GM23338 (cell line): Measurements from ENCODE around the gene PIP5K1C. TPM values are rescaled to one million over a fixed set of nuclear protein-coding genes. Genes with fewer than 3 reads are reported as not detected.

Experiments
- ATAC-seq: fragments of 200-7000 bp; cut with Tn5 transposase; 3 replicates; pipeline ENCODE4 v1.9.1; 2020
- DNase-seq: peaks from one replicate; pipeline ENCODE4 v3.0.0-alpha.2; 2015; ENCODE audit warnings: low spot score
- H2AFZ ChIP-seq: fragments of 200-600 bp; sonication (generic); 2 replicates; pipeline ENCODE4 v1.8.0; 2016; ENCODE audit warnings: antibody characterized with exemption, mild to moderate bottlenecking, moderate library complexity
- H3F3A ChIP-seq: fragments of 200-600 bp; sonication (generic); replicated peaks from 2 replicates; pipeline ENCODE4 v1.8.0; 2017; ENCODE audit warnings: antibody characterized with exemption, mixed run types, low read depth
- H3K27ac ChIP-seq: fragments of 200-600 bp; sonication (generic); 2 replicates; pipeline ENCODE4 v1.6.1; 2016; ENCODE audit warnings: low read depth
- H3K27me3 ChIP-seq: fragments of 200-600 bp; sonication (generic); 2 replicates; pipeline ENCODE4 v1.8.0; 2016; ENCODE audit warnings: mild to moderate bottlenecking, mixed run types, moderate library complexity; ENCODE audit not compliant: insufficient read depth
- H3K36me3 ChIP-seq: fragments of 200-600 bp; sonication (generic); 2 replicates; pipeline ENCODE4 v1.8.0; 2016; ENCODE audit warnings: mild to moderate bottlenecking; ENCODE audit not compliant: insufficient read depth
- H3K4me1 ChIP-seq: fragments of 200-600 bp; sonication (generic); 2 replicates; pipeline ENCODE4 v1.8.0; 2016; ENCODE audit warnings: mild to moderate bottlenecking, moderate library complexity; ENCODE audit not compliant: insufficient read depth
- H3K4me2 ChIP-seq: fragments of 200-600 bp; sonication (generic); 2 replicates; pipeline ENCODE4 v1.7.1; 2017; ENCODE audit warnings: mixed run types
- H3K4me3 ChIP-seq: fragments of 200-600 bp; sonication (generic); 2 replicates; pipeline ENCODE4 v1.6.1; 2016; ENCODE audit warnings: mixed run types
- H3K79me2 ChIP-seq: fragments of 200-600 bp; sonication (generic); replicated peaks from 2 replicates; pipeline ENCODE4 v1.8.0; 2017; ENCODE audit warnings: mild to moderate bottlenecking; ENCODE audit not compliant: insufficient read depth
- H3K9me2 ChIP-seq: fragments of 200-600 bp; sonication (generic); 2 replicates; pipeline ENCODE4 v1.8.0; 2017; ENCODE audit not compliant: insufficient read depth
- H4K20me1 ChIP-seq: fragments of 200-600 bp; sonication (generic); replicated peaks from 2 replicates; pipeline ENCODE4 v1.8.0; 2017; ENCODE audit warnings: mild to moderate bottlenecking; ENCODE audit not compliant: insufficient read depth
- H3K27ac Mint-ChIP-seq: 2 replicates; pipeline ENCODE4 v1.8.0; 2020; ENCODE audit warnings: inconsistent platforms, mild to moderate bottlenecking, moderate library complexity, mixed read lengths
- H3K27me3 Mint-ChIP-seq: 3 replicates; pipeline ENCODE4 v1.8.0; 2022; ENCODE audit warnings: low read depth, mild to moderate bottlenecking, moderate library complexity, mixed read lengths, inconsistent platforms; ENCODE audit not compliant: insufficient read depth, poor library complexity
- H3K36me3 Mint-ChIP-seq: 3 replicates; pipeline ENCODE4 v1.8.0; 2021; ENCODE audit warnings: low read depth, mild to moderate bottlenecking, inconsistent platforms, moderate library complexity, mixed read lengths
- H3K4me1 Mint-ChIP-seq: 3 replicates; pipeline ENCODE4 v1.8.0; 2020; ENCODE audit warnings: mild to moderate bottlenecking, inconsistent platforms, mixed read lengths
- H3K4me3 Mint-ChIP-seq: 3 replicates; pipeline ENCODE4 v1.8.0; 2021; ENCODE audit warnings: moderate library complexity, mild to moderate bottlenecking, inconsistent platforms, mixed read lengths
- H3K9me3 Mint-ChIP-seq: 3 replicates; pipeline ENCODE4 v1.8.0; 2020; ENCODE audit warnings: moderate library complexity, mild to moderate bottlenecking, inconsistent platforms, mixed read lengths
- CREB1 ChIP-seq: fragments of 250-450 bp; sonication (Bioruptor Pico); IDR thresholded peaks from 2 replicates; pipeline ENCODE4 v1.5.0; 2020; ENCODE audit warnings: low read depth, mild to moderate bottlenecking, moderate library complexity
- CTCF ChIP-seq, 2 experiments: fragments of 200-600 bp in 1 of 2; sonication (generic) in 1 of 2; conservative IDR thresholded peaks; 2 replicates each; pipeline versions ENCODE4 v1.5.1 to v1.6.1; 2016 to 2017; ENCODE audit warnings: antibody characterized with exemption in 2 of 2, low read depth in 2 of 2, mild to moderate bottlenecking in 2 of 2, moderate library complexity in 1 of 2
- ETS1 ChIP-seq: IDR thresholded peaks from 2 replicates; pipeline ENCODE4 v1.6.1; 2016; ENCODE audit warnings: antibody characterized with exemption
- EZH2 ChIP-seq: fragments of 200-600 bp; sonication (generic); IDR thresholded peaks from one replicate; pipeline ENCODE4 v1.8.0; 2017; ENCODE audit warnings: antibody characterized with exemption, mild to moderate bottlenecking, low read depth; ENCODE audit not compliant: unreplicated experiment
- EZH2phosphoT487 ChIP-seq: fragments of 200-600 bp; sonication (generic); IDR thresholded peaks from one replicate; pipeline ENCODE4 v1.8.1; 2018; ENCODE audit warnings: antibody characterized with exemption; ENCODE audit not compliant: unreplicated experiment
- JUNB ChIP-seq: IDR thresholded peaks from one replicate; pipeline ENCODE4 v1.6.1; 2016; ENCODE audit warnings: antibody characterized with exemption; ENCODE audit not compliant: unreplicated experiment
- NANOG ChIP-seq: IDR thresholded peaks from 2 replicates; pipeline ENCODE4 v1.6.1; 2016; ENCODE audit warnings: antibody characterized with exemption, borderline replicate concordance
- POLR2AphosphoS5 ChIP-seq: IDR thresholded peaks from 2 replicates; pipeline ENCODE4 v1.6.1; 2016; ENCODE audit warnings: antibody characterized with exemption, low read depth
- REST ChIP-seq: IDR thresholded peaks from one replicate; pipeline ENCODE4 v1.6.1; 2018; ENCODE audit warnings: antibody characterized with exemption; ENCODE audit not compliant: unreplicated experiment
- STAT1 ChIP-seq: IDR thresholded peaks from one replicate; pipeline ENCODE4 v1.6.1; 2016; ENCODE audit warnings: antibody characterized with exemption; ENCODE audit not compliant: unreplicated experiment
- ZNF114 ChIP-seq: fragments of 250-450 bp; sonication (Bioruptor Pico); IDR thresholded peaks from 2 replicates; pipeline ENCODE4 v1.5.0; 2020; ENCODE audit warnings: mild to moderate bottlenecking, moderate library complexity
- ZNF331 ChIP-seq: fragments of 250-450 bp; sonication (Bioruptor Pico); IDR thresholded peaks from 2 replicates; pipeline ENCODE4 v1.5.0; 2020; ENCODE audit warnings: low read depth, mild to moderate bottlenecking, moderate library complexity
- ZNF462 ChIP-seq: fragments of 250-450 bp; sonication (Bioruptor Pico); IDR thresholded peaks from 2 replicates; pipeline ENCODE4 v1.5.0; 2020; ENCODE audit warnings: mild to moderate bottlenecking, moderate library complexity
- polyA plus RNA-seq: library from polyadenylated mRNA; unstranded; fragments of >200 nt; fragmentation: Nextera tagmentation; extraction: Ambion mirVana; gene quantifications from 2 replicates; pipeline ENCODE4 v1.2.1, GENCODE V29; 2016
- total RNA-seq: library from RNA; depleted of rRNA; stranded (reverse); fragments of >200 nt; shearing (Covaris generic); gene quantifications from 2 replicates; pipeline ENCODE4 v1.2.3, GENCODE V29; 2014

The PIP5K1C gene
- total and polyA plus RNA-seq, 2 experiments from 2014 or later = 11.8 to 46.7 TPM

GRCh38 chr19:3589439-3589838 lies 110.8 kb downstream of the PIP5K1C start:
- Histone ChIP-seq H3K9me2 (no peaks in the 10 kb centered on the region), H3F3A (peaks cover 6% of the 10 kb centered on the region; the same call in 1 of the 2 replicates), H2AFZ (no peak overlapping the region), H4K20me1 (no peaks in the 10 kb centered on the region), H3K4me2 (no peak overlapping the region), H3K27ac (no peak overlapping the region), H3K36me3 (no peaks in the 10 kb centered on the region), H3K4me3 (no peak overlapping the region), H3K4me1 (no peaks in the 10 kb centered on the region), H3K79me2 (no peaks in the 10 kb centered on the region), H3K27me3 (peaks cover 29% of the 10 kb centered on the region)
- peaks cover 17% of the 10 kb centered on the region for H3K9me3 Mint-ChIP-seq
- no peak overlapping the region for H3K4me3 Mint-ChIP-seq
- peaks cover 3% of the 10 kb centered on the region; the same call in 2 of the 3 replicates for H3K36me3 Mint-ChIP-seq
- DNase-seq (no peak), ATAC-seq (no peak)
- H3K27me3 Mint-ChIP-seq = peaks cover 16% of the 10 kb centered on the region
- TF ChIP-seq EZH2phosphoT487 (no peak), JUNB (no peak), ZNF462 (CRISPR knock-in tag) (no peak), REST (no peak), CREB1 (CRISPR knock-in tag) (no peak), STAT1 (no peak), NANOG (no peak), POLR2AphosphoS5 (no peak), ZNF114 (no peak), CTCF (conservative IDR thresholded peaks at IDR 0.05; ENCODE audit: low read depth in 2 of 2) (no peak), EZH2 (no peak), ZNF331 (no peak), ETS1 (no peak)
- no peak overlapping the region for H3K27ac Mint-ChIP-seq
- no peaks in the 10 kb centered on the region for H3K4me1 Mint-ChIP-seq
